ENCODE measurements around the gene FOXP1. TPM values are rescaled to one million over a fixed set of nuclear protein-coding genes. Genes with fewer than 3 reads are reported as not detected.
A peak's percentile ranks its signal among the peaks of the same experiment; 100 is the strongest.

FOXP1 gene
- total and polyA plus RNA-seq, 2 of the 13 experiments (the other 11 are each of a cell fraction or from before 2014, with no cell fraction given): 40.4 to 59.0 TPM

- POLR2A ChIA-PET: no interaction called here
- no peak overlapping the region for H3K27ac ChIP-seq (ENCODE audit: extremely low read length, insufficient read depth, low read length)
- TF ChIP-seq THRA (CRISPR knock-in tag; IDR thresholded peaks at IDR 0.05; ENCODE audit: borderline replicate concordance) (no peak), ZNF740 (CRISPR knock-in tag; IDR thresholded peaks at IDR 0.05) (no peak), SNAPC2 (CRISPR knock-in tag; IDR thresholded peaks at IDR 0.05) (no peak), CEBPB (IDR thresholded peaks at IDR 0.05; ENCODE audit: borderline replicate concordance, low read depth, low read length) (peak; percentile 44; the same call in 1 of the 2 replicates), ZBTB40 (IDR thresholded peaks at IDR 0.05) (no peak), ZBTB40 (CRISPR knock-in tag; IDR thresholded peaks at IDR 0.05) (no peak)
- H2AFZ ChIP-seq (ENCODE audit: low read length): no peak overlapping the region
- peaks cover 15% of the 10 kb centered on the region for H3K79me2 ChIP-seq (ENCODE audit: insufficient read depth, low read length)
- no peak overlapping the region for H3K9ac ChIP-seq (ENCODE audit: insufficient read depth, low read depth, low read length)
- H3K27me3 ChIP-seq (ENCODE audit: control insufficient read depth in 1 of 2, insufficient read depth in 2 of 2, low read length in 2 of 2): no peaks in the 10 kb centered on the region
- peaks cover 5 to 17% of the 10 kb centered on the region in 2 experiments; a peak in 3 of 5 replicates for H3K36me3 ChIP-seq (replicated peaks in 1 of 2; ENCODE audit: control insufficient read depth in 1 of 2, insufficient read depth in 2 of 2, low read length in 2 of 2)
- WGBS (ENCODE audit: low lambda C conversion rate): 96% methylated on average over 4 of the region's 4 CpGs
- no peak overlapping the region for H3K4me3 ChIP-seq (replicated peaks in 1 of 3; ENCODE audit: insufficient read depth in 1 of 3, low read depth in 2 of 3, low read length in 3 of 3)
- ATAC-seq (no peak), FAIRE-seq (no peak), DNase-seq (ENCODE audit: low spot score) (no peak)
- H3K4me2 ChIP-seq (ENCODE audit: low read depth, low read length): no peak overlapping the region
- CTCF ChIA-PET (ENCODE audit: low intra/inter-chr PET ratio, low total read pairs): no interaction called here
- intact Hi-C loops (cut with micrococcal nuclease; ENCODE audit: unreplicated experiment): no loop called here
- no peaks in the 10 kb centered on the region for H3K9me3 ChIP-seq (ENCODE audit: low read length)
- BruUV-seq (replicated peaks): no TSS peak
- peaks cover 3% of the 10 kb centered on the region for H4K20me1 ChIP-seq (ENCODE audit: insufficient read depth, low read length)
- in situ Hi-C loops (cut with HindIII; ENCODE audit: extremely low pct_ligation_motif_present, low pct_unique_long_range_greater_than_20kb): no loop called here
- no peaks in the 10 kb centered on the region for H3K4me1 ChIP-seq (ENCODE audit: insufficient read depth, low read length)
These were observed 49.9 kb downstream of the FOXP1 start for GRCh38 chr3:71533588-71533987.
